HG03045 (cell line): Measurements from ENCODE around the gene USP40.

Experiments used
- ATAC-seq: cut with Tn5 transposase; IDR thresholded peaks from one replicate; pipeline ENCODE4 v1.9.1; 2021; ENCODE audit warnings: mild to moderate bottlenecking, moderate library complexity; ENCODE audit not compliant: unreplicated experiment

Gene USP40

GRCh38 chr2:233476651-233477547, 89.7 kb downstream of the USP40 start:
- ATAC-seq = no peak

- no peak for ATAC-seq
Measured at GRCh38 chr2:233476063-233476410, 90.5 kb downstream of the USP40 start.

GRCh38 chr2:233474308-233475160, 92.0 kb downstream of the USP40 start:
- no peak for ATAC-seq

GRCh38 chr2:233473878-233474277, 92.7 kb downstream of the USP40 start:
- ATAC-seq = no peak

GRCh38 chr2:233473386-233473791, 93.2 kb downstream of the USP40 start:
- ATAC-seq = no peak

GRCh38 chr2:233471291-233472035, 95.1 kb downstream of the USP40 start:
- no peak for ATAC-seq

GRCh38 chr2:233470839-233471238, 95.7 kb downstream of the USP40 start:
- ATAC-seq = no peak

- no peak for ATAC-seq
Measured at GRCh38 chr2:233470011-233470687, 96.4 kb downstream of the USP40 start.

GRCh38 chr2:233469261-233470010, 97.1 kb downstream of the USP40 start:
- ATAC-seq = no peak

- no peak for ATAC-seq
Measured at GRCh38 chr2:233468741-233469110, 97.9 kb downstream of the USP40 start.

GRCh38 chr2:233468047-233468740, 98.4 kb downstream of the USP40 start:
- no peak for ATAC-seq

- ATAC-seq = no peak
Measured at GRCh38 chr2:233466991-233467603, 99.5 kb downstream of the USP40 start.

GRCh38 chr2:233464531-233465240, 101.9 kb downstream of the USP40 start:
- no peak for ATAC-seq

GRCh38 chr2:233464056-233464455, 102.5 kb downstream of the USP40 start:
- no peak for ATAC-seq

GRCh38 chr2:233463586-233463985, 103.0 kb downstream of the USP40 start:
- ATAC-seq = no peak

GRCh38 chr2:233462826-233463470, 103.6 kb downstream of the USP40 start:
- ATAC-seq = no peak

- no peak for ATAC-seq
Measured at GRCh38 chr2:233462202-233462785, 104.3 kb downstream of the USP40 start.
